LNCAP (cell line): ENCODE data around the gene CAMSAP1.

Source experiments
- TF ChIP-seq, protein P1 (sequence below): fragments of 450-650 bp; IDR thresholded peaks from 2 replicates; pipeline ENCODE4 v1.5.1; 2017; ENCODE audit warnings: mild to moderate bottlenecking

CAMSAP1 gene

DNA sequence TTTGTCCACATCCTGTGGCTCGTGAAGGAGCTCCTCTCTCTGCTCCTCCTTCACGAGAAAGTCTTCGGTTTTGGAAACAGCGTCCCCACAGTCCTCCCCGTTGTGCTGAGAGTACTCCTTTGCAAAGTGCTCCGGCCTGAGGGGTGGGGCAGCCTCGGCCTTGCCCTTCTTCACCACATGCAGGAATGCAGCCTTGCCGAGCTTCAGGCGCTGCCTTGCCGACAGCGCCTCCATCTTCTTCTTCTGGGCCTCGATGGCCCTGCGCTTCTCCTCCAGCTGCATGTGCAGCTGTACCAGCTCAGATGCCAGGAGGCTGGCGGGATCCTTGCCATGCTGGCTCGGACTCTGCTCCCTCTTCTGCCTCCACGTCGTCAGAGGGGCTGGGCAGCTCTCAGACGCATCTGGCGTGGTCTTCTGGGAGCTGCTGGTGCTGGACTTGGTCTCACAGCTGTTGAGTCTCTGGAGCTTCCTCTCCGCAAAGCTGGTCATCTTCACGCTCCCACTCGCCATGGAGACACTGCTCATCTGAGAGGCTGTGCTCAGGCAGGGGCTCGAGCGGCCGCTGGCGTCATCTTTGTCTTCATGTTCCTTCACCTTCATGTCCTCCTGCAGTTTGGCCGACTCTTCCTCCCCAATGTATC is 85.5 kb downstream of the CAMSAP1 start:
- TF ChIP-seq, protein P1, sequence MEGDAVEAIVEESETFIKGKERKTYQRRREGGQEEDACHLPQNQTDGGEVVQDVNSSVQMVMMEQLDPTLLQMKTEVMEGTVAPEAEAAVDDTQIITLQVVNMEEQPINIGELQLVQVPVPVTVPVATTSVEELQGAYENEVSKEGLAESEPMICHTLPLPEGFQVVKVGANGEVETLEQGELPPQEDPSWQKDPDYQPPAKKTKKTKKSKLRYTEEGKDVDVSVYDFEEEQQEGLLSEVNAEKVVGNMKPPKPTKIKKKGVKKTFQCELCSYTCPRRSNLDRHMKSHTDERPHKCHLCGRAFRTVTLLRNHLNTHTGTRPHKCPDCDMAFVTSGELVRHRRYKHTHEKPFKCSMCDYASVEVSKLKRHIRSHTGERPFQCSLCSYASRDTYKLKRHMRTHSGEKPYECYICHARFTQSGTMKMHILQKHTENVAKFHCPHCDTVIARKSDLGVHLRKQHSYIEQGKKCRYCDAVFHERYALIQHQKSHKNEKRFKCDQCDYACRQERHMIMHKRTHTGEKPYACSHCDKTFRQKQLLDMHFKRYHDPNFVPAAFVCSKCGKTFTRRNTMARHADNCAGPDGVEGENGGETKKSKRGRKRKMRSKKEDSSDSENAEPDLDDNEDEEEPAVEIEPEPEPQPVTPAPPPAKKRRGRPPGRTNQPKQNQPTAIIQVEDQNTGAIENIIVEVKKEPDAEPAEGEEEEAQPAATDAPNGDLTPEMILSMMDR, result no peak

DNA sequence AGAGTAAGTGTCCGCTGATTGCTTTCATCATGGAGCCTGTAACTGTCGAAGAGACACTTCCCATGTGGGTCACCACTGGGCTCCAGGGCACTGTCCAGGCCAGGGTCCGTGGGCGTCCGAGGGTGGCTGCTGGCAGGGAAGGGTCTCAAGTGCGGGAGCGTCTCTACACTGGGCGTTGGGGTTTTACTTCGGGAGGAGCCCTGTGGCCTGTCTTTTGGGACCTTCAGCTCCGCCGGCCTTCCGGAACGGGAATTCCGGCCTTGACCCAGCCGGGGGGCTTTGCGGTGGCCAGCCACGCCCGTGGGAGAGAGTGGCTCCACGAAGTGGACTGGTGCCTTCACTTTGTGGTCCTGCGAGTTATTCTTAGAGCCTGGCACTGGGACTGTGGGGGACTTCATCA is 86.2 kb downstream of the CAMSAP1 start:
- TF ChIP-seq, protein P1, result no peak

DNA sequence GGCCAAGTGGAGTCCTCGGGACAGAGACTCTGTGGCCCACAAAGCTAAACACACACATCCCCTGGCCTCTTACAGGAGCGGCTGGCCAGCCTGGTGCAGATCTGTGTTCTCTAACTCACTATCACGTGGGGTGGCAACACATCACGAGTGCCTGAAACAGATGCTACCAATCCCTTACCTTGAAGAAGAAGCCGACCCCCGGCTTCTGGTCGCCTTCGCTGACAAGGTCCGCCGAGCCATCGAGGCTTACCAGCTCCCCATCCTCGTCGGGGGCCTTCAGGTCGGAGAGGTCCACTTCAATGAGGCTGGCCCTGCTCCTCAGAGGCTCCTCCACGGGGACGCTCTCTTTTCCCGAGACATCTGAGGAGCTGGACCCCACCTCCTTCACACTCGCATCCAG is 86.7 kb downstream of the CAMSAP1 start:
- TF ChIP-seq, protein P1, result no peak

DNA sequence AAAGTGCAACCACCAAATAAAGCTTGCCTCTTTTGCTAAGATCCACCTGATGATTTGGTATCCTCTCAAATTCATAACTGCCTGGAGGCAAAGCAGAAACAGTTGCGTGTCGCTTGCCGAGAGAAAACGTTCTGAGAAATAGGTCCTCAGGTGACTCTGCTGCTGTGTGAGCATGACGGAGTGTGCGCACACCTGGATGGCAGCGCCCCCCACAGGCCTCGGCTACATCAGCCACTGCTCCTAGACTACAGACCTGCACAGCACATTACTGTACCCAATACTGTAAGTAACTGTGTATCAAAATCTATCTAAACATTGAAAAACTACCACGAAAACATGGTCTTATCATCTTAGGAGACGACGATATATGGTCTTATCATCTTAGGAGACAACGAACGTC is 87.4 kb downstream of the CAMSAP1 start:
- TF ChIP-seq, protein P1, result peak; percentile 22; the same call in 1 of the 2 replicates

DNA sequence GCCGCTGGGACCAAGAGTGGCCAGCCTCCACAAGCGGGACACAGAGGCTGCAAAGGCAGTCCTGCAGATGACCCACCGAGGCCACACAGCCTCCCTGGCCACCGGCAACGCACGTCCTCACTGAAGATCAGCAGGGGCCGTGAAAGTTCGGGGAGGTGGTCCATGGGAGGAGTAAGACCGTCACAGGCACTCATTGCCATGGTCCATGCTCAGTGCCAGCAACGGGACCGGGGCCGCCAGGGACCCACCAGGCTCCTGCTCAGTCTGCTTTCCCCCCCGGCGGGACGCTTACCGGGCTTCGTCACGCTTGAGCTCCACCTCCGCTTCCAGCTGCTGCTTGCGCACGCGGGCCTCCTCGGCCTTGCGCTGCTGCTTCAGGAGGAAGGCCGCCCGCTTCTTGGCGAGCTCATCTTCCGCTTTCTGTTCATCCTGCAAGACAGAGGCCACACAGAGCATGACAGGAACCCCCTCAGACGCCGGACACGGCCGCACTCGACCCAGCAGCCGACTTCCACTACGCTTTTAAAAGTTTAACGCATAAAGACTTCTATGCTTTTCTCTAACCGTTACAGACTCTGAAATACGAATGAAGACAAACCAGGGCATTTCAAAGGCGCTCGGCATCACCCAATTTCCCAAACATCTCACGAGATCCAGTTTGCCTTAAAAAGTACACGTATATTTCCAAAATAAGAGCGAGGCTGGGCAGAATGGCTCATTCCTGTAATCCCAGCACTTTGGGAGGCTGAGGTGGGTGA is 88.4 kb downstream of the CAMSAP1 start:
- TF ChIP-seq, protein P1, result no peak

DNA sequence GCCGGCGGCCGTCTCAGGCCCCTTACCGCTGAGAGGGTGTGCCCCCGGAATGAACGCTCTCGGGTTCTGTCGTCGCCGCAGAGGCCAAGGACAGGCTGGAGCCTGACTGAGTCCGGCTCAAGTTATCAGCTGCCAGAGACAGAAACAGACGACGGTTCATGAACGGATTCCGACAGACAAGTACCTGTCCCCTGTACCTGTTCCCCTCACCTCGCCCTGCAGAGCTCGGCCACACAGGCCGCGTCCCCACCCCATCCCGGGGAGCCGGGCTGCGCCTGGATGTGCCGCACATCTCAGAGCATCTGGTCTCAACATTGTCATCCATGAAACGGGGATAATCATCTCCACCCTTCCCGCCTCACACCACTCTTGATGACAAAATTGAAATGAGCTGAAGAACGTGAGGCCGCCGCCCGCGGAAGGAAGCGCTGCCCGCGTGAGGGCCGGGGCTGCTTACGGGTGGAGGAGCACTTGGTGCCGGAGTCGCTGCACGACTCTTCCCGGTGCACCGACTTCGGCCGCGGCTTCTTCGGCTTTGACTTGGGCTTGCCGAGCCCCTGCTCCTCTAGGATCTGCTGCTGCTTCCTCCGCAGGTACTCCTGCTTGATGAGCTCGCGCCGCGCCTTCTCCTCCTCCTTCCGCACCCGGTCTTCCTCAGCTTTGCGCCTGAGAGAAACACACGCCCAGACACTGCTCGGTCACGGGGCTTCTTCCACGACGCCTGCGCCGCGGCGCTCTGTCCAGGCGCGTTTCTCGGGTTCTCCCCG is 89.2 kb downstream of the CAMSAP1 start:
- TF ChIP-seq, protein P1, result no peak

DNA sequence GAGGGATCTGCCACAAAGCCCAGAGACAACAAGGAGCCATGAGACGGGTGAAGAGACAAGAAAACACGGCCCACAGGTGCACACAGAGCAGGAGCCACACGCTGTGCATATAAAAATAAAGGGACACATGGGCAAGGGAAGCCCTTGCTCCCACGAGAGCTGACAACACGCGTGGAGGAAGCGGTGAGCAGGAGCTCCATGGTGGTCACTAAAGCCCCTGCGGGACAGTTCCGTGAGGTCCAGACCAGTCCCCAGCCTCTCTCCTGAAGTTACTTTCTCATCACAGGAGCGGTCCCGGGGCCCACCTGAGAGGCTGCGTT is 90.7 kb downstream of the CAMSAP1 start:
- TF ChIP-seq, protein P1, result no peak
